GM19452 (cell line): ENCODE results near the gene CSNK1G2.

Source experiments
- ATAC-seq: cut with Tn5 transposase; IDR thresholded peaks from one replicate; pipeline ENCODE4 v1.9.1; 2021; ENCODE audit not compliant: unreplicated experiment

CSNK1G2 gene

GRCh38 chr19:1917926-1918325, 23.0 kb upstream of the CSNK1G2 start:
- no peak for ATAC-seq

- no peak for ATAC-seq
Measured at GRCh38 chr19:1918975-1919374, 22.0 kb upstream of the CSNK1G2 start.

- ATAC-seq = no peak
Measured at GRCh38 chr19:1920644-1921043, 20.3 kb upstream of the CSNK1G2 start.

GRCh38 chr19:1921326-1921725, 19.6 kb upstream of the CSNK1G2 start:
- no peak for ATAC-seq

GRCh38 chr19:1921825-1922224, 19.1 kb upstream of the CSNK1G2 start:
- ATAC-seq = no peak

GRCh38 chr19:1922803-1923202, 18.2 kb upstream of the CSNK1G2 start:
- no peak for ATAC-seq

GRCh38 chr19:1923319-1923718, 17.7 kb upstream of the CSNK1G2 start:
- ATAC-seq = no peak

- ATAC-seq = no peak
Measured at GRCh38 chr19:1924320-1924961, 16.5 kb upstream of the CSNK1G2 start.

- no peak for ATAC-seq
Measured at GRCh38 chr19:1925544-1925943, 15.4 kb upstream of the CSNK1G2 start.

- ATAC-seq = peak; percentile 67
Measured at GRCh38 chr19:1929021-1929742, 11.8 kb upstream of the CSNK1G2 start.

- no peak for ATAC-seq
Measured at GRCh38 chr19:1931445-1931844, 9.5 kb upstream of the CSNK1G2 start.

GRCh38 chr19:1932395-1932794, 8.6 kb upstream of the CSNK1G2 start:
- no peak for ATAC-seq

- no peak for ATAC-seq
Measured at GRCh38 chr19:1933244-1933643, 7.7 kb upstream of the CSNK1G2 start.

GRCh38 chr19:1933942-1934341, 7.0 kb upstream of the CSNK1G2 start:
- no peak for ATAC-seq

- ATAC-seq = no peak
Measured at GRCh38 chr19:1935484-1936208, 5.3 kb upstream of the CSNK1G2 start.

- no peak for ATAC-seq
Measured at GRCh38 chr19:1936430-1936829, 4.5 kb upstream of the CSNK1G2 start.

GRCh38 chr19:1936916-1937610, 3.9 kb upstream of the CSNK1G2 start:
- ATAC-seq = no peak

- ATAC-seq = no peak
Measured at GRCh38 chr19:1938071-1938470, 2.9 kb upstream of the CSNK1G2 start.

- ATAC-seq = no peak
Measured at GRCh38 chr19:1942078-1942933, 1.3 kb downstream of the CSNK1G2 start.

GRCh38 chr19:1942934-1943555, 2.1 kb downstream of the CSNK1G2 start:
- no peak for ATAC-seq
